Lower leg skin (tissue), 3 donors: ENCODE measurements around the gene IL2RA.

Experiments used
- POLR2A ChIP-seq, 2 donors: fragments of 450-650 bp; IDR thresholded peaks; one replicate each; pipeline ENCODE4 v1.6.1; 2016 to 2017; ENCODE audit warnings: antibody characterized with exemption in 2 of 2, mild to moderate bottlenecking in 1 of 2, moderate library complexity in 1 of 2
- TF ChIP-seq, protein P1 (sequence below), 3 donors: fragments of 450-650 bp; IDR thresholded peaks; one replicate each; pipeline ENCODE4 v1.5.1; 2016; ENCODE audit warnings: antibody characterized with exemption in 3 of 3, mild to moderate bottlenecking in 3 of 3, moderate library complexity in 2 of 3

DNA sequence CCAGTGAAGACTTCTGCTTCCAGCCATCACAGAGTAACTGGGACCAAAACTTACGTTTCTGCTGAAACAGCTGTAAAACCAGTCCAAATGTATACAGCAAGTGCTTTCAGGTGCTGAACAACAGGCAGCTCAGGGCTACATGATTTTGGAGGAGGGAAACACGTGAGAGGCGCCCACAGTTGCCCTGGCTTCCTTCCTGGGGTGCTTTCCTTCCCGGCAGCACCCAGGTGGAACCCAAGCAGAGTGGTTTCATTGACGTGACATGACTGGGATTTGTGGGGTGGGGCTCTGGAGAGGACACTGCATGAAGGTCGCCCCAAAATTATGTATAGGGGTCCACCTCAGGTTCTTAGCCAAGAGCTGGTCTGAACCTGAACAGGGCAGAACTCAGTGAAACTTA, 34.2 kb downstream of the IL2RA start:
- TF ChIP-seq, protein P1, sequence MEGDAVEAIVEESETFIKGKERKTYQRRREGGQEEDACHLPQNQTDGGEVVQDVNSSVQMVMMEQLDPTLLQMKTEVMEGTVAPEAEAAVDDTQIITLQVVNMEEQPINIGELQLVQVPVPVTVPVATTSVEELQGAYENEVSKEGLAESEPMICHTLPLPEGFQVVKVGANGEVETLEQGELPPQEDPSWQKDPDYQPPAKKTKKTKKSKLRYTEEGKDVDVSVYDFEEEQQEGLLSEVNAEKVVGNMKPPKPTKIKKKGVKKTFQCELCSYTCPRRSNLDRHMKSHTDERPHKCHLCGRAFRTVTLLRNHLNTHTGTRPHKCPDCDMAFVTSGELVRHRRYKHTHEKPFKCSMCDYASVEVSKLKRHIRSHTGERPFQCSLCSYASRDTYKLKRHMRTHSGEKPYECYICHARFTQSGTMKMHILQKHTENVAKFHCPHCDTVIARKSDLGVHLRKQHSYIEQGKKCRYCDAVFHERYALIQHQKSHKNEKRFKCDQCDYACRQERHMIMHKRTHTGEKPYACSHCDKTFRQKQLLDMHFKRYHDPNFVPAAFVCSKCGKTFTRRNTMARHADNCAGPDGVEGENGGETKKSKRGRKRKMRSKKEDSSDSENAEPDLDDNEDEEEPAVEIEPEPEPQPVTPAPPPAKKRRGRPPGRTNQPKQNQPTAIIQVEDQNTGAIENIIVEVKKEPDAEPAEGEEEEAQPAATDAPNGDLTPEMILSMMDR (IDR thresholded peaks at IDR 0.05): no peak
- TF ChIP-seq POLR2A (IDR thresholded peaks at IDR 0.05): no peak
